ENCODE measurements around the gene SPATS2L. TPM values are rescaled to one million over a fixed set of nuclear protein-coding genes. Genes with fewer than 3 reads are reported as not detected.

The SPATS2L gene
- total RNA-seq, 1 experiment from 2014 or later: 154 TPM

- DNase-seq (ENCODE audit: low spot score): no peak
Observed at GRCh38 chr2:200443916-200444315, 137.4 kb downstream of the SPATS2L start.

- DNase-seq (ENCODE audit: low spot score): no peak
Observed at GRCh38 chr2:200444530-200444929, 138.0 kb downstream of the SPATS2L start.

- DNase-seq (ENCODE audit: low spot score): no peak
Observed at GRCh38 chr2:200445284-200445683, 138.8 kb downstream of the SPATS2L start.

- DNase-seq (ENCODE audit: low spot score): no peak
Observed at GRCh38 chr2:200446612-200447011, 140.1 kb downstream of the SPATS2L start.

- DNase-seq (ENCODE audit: low spot score): no peak
Observed at GRCh38 chr2:200447139-200447855, 140.8 kb downstream of the SPATS2L start.

GRCh38 chr2:200448455-200448854, 142.0 kb downstream of the SPATS2L start:
- DNase-seq (ENCODE audit: low spot score): no peak

- DNase-seq (ENCODE audit: low spot score): no peak
Observed at GRCh38 chr2:200449149-200449548, 142.7 kb downstream of the SPATS2L start.

GRCh38 chr2:200450288-200450687, 143.8 kb downstream of the SPATS2L start:
- no peak for DNase-seq (ENCODE audit: low spot score)

GRCh38 chr2:200451511-200451910, 145.0 kb downstream of the SPATS2L start:
- DNase-seq (ENCODE audit: low spot score): no peak

- no peak for DNase-seq (ENCODE audit: low spot score)
Observed at GRCh38 chr2:200452377-200452776, 145.9 kb downstream of the SPATS2L start.

- no peak for DNase-seq (ENCODE audit: low spot score)
Observed at GRCh38 chr2:200453142-200453852, 146.8 kb downstream of the SPATS2L start.

- DNase-seq (ENCODE audit: low spot score): no peak
Observed at GRCh38 chr2:200453853-200454534, 147.5 kb downstream of the SPATS2L start.

GRCh38 chr2:200454927-200455801, 148.7 kb downstream of the SPATS2L start:
- DNase-seq (ENCODE audit: low spot score): peak; percentile 81

GRCh38 chr2:200455958-200456421, 149.5 kb downstream of the SPATS2L start:
- DNase-seq (ENCODE audit: low spot score): peak; percentile 58

- DNase-seq (ENCODE audit: low spot score): no peak
Observed at GRCh38 chr2:200456567-200456966, 150.1 kb downstream of the SPATS2L start.

GRCh38 chr2:200459101-200459500, 152.6 kb downstream of the SPATS2L start:
- no peak for DNase-seq (ENCODE audit: low spot score)

GRCh38 chr2:200461846-200462710, 155.6 kb downstream of the SPATS2L start:
- no peak for DNase-seq (ENCODE audit: low spot score)

- no peak for DNase-seq (ENCODE audit: low spot score)
Observed at GRCh38 chr2:200463452-200463851, 157.0 kb downstream of the SPATS2L start.

- DNase-seq (ENCODE audit: low spot score): no peak
Observed at GRCh38 chr2:200466425-200467418, 160.2 kb downstream of the SPATS2L start.

Data from A172 (cell line).